SU-DHL-6 (cell line): ENCODE results near the gene DCC.

Source experiments
- H2AFZ ChIP-seq: fragments of 200-600 bp; sonication (generic); 2 replicates; pipeline ENCODE4 v1.6.1; 2014; ENCODE audit warnings: low read depth, mild to moderate bottlenecking, moderate library complexity, mixed read lengths, antibody characterized with exemption, low read length; ENCODE audit not compliant: severe bottlenecking
- H3F3A ChIP-seq: fragments of 200-600 bp; shearing (Covaris generic); 2 replicates; pipeline ENCODE4 v1.6.0; 2016; ENCODE audit warnings: antibody characterized with exemption, mild to moderate bottlenecking; ENCODE audit not compliant: insufficient read depth
- H3K27ac ChIP-seq: fragments of 200-600 bp; sonication (generic); 2 replicates; pipeline ENCODE4 v1.5.1; 2016; ENCODE audit warnings: low read depth, mild to moderate bottlenecking, low read length, moderate library complexity, mixed read lengths
- H3K27me3 ChIP-seq: fragments of 200-600 bp; sonication (generic), shearing (Covaris generic); 2 replicates; pipeline ENCODE4 v1.6.0; 2014; ENCODE audit warnings: mild to moderate bottlenecking, low read length
- H3K36me3 ChIP-seq: fragments of 200-600 bp; sonication (generic); 2 replicates; pipeline ENCODE4 v1.6.1; 2014; ENCODE audit warnings: mild to moderate bottlenecking, low read length, mixed read lengths
- H3K4me2 ChIP-seq: fragments of 300-600, 200-600 bp; shearing (Covaris generic), sonication (generic); 2 replicates; pipeline ENCODE4 v1.6.0; 2014; ENCODE audit warnings: low read length, low read depth, mild to moderate bottlenecking; ENCODE audit not compliant: poor library complexity, severe bottlenecking
- H3K4me3 ChIP-seq: fragments of 200-600 bp; sonication (generic); 2 replicates; pipeline ENCODE4 v1.5.1; 2014; ENCODE audit warnings: antibody characterized with exemption, low read length, mild to moderate bottlenecking, mixed read lengths; ENCODE audit not compliant: insufficient read depth, poor library complexity, severe bottlenecking
- H3K79me2 ChIP-seq: fragments of 200-600 bp; sonication (generic); 2 replicates; pipeline ENCODE4 v1.6.1; 2014; ENCODE audit warnings: mild to moderate bottlenecking, low read length, moderate library complexity; ENCODE audit not compliant: insufficient read depth
- H3K9ac ChIP-seq: fragments of 200-600 bp; sonication (generic); 2 replicates; pipeline ENCODE4 v1.7.0; 2014; ENCODE audit warnings: mild to moderate bottlenecking, low read length
- H3K9me2 ChIP-seq: fragments of 200-600 bp; sonication (generic); replicated peaks from 2 replicates; pipeline ENCODE4 v1.6.1; 2014; ENCODE audit warnings: low read length; ENCODE audit not compliant: insufficient read depth
- H3K9me3 ChIP-seq: fragments of 200-600 bp; sonication (generic); 2 replicates; pipeline ENCODE4 v1.6.1; 2014; ENCODE audit warnings: low read length, mixed read lengths; ENCODE audit not compliant: insufficient read depth
- H4K20me1 ChIP-seq: fragments of 200-600 bp; sonication (generic); 2 replicates; pipeline ENCODE4 v1.6.1; 2014; ENCODE audit warnings: low read depth, mild to moderate bottlenecking, antibody characterized with exemption, low read length, moderate library complexity, mixed read lengths
- CTCF ChIP-seq: fragments of 200-600 bp; sonication (generic); IDR thresholded peaks from one replicate; pipeline ENCODE4 v1.5.1; 2017; ENCODE audit warnings: antibody characterized with exemption, mild to moderate bottlenecking, low read length, moderate library complexity; ENCODE audit not compliant: insufficient read depth, poor library complexity, severe bottlenecking
- EZH2phosphoT487 ChIP-seq: fragments of 200-600 bp; sonication (generic), shearing (Covaris generic); conservative IDR thresholded peaks from 2 replicates; pipeline ENCODE4 v1.6.1; 2018; ENCODE audit warnings: mild to moderate bottlenecking, antibody characterized with exemption, low read length, moderate library complexity, mixed read lengths

Gene DCC

DNA sequence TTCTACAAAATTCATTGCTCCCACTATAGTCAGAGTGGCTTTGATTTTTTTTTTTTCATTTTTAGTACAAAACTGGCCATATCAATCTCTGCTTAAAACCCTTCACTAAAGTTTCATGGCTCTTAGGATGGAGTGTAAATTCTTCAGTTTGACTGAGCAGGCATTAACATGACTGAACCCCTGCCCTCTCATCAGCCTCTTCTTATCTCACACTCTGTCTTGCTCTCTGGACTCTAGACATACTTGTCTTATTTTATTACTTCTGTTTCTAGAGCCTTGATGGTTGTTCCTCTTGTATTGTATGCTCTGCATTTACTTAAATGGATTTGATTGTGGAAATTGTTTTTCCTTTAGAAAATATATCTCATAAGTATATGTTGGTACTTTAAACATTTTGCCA is 272.4 kb downstream of the DCC start:
- Histone ChIP-seq H3F3A (no peaks in the 10 kb centered on the region), H3K27ac (no peak overlapping the region), H3K4me3 (no peak overlapping the region), H2AFZ (no peak overlapping the region), H3K4me2 (no peak overlapping the region), H3K27me3 (no peaks in the 10 kb centered on the region), H3K9ac (no peak overlapping the region), H3K36me3 (no peaks in the 10 kb centered on the region), H3K9me2 (no peaks in the 10 kb centered on the region), H3K9me3 (no peaks in the 10 kb centered on the region), H3K79me2 (no peaks in the 10 kb centered on the region), H4K20me1 (no peaks in the 10 kb centered on the region)
- TF ChIP-seq CTCF (no peak), EZH2phosphoT487 (no peak)

GRCh38 chr18:52615321-52615720 is 275.3 kb downstream of the DCC start:
- TF ChIP-seq CTCF (no peak), EZH2phosphoT487 (no peak)
- Histone ChIP-seq H3K9me3 (no peaks in the 10 kb centered on the region), H3K4me2 (no peak overlapping the region), H3K27me3 (no peaks in the 10 kb centered on the region), H3K9me2 (no peaks in the 10 kb centered on the region), H3K36me3 (no peaks in the 10 kb centered on the region), H2AFZ (no peak overlapping the region), H3K27ac (no peak overlapping the region), H3K79me2 (no peaks in the 10 kb centered on the region), H3F3A (no peaks in the 10 kb centered on the region), H3K4me3 (no peak overlapping the region), H4K20me1 (no peaks in the 10 kb centered on the region), H3K9ac (no peak overlapping the region)

GRCh38 chr18:52615943-52616342 is 275.9 kb downstream of the DCC start:
- no peaks in the 10 kb centered on the region for H3K9me3 ChIP-seq
- H3K36me3 ChIP-seq, result no peaks in the 10 kb centered on the region
- H3F3A ChIP-seq, result no peaks in the 10 kb centered on the region
- no peak overlapping the region for H3K27ac ChIP-seq
- H3K27me3 ChIP-seq, result no peaks in the 10 kb centered on the region
- no peaks in the 10 kb centered on the region for H4K20me1 ChIP-seq
- no peak overlapping the region for H3K9ac ChIP-seq
- no peaks in the 10 kb centered on the region for H3K79me2 ChIP-seq
- no peaks in the 10 kb centered on the region for H3K9me2 ChIP-seq
- H3K4me3 ChIP-seq, result no peak overlapping the region
- H2AFZ ChIP-seq, result no peak overlapping the region
- no peak overlapping the region for H3K4me2 ChIP-seq
- TF ChIP-seq EZH2phosphoT487 (no peak), CTCF (no peak)

GRCh38 chr18:52617931-52618330 is 277.9 kb downstream of the DCC start:
- TF ChIP-seq CTCF (no peak), EZH2phosphoT487 (no peak)
- H3K9me3 ChIP-seq, result no peaks in the 10 kb centered on the region
- no peaks in the 10 kb centered on the region for H3K79me2 ChIP-seq

More at GRCh38 chr18:52617931-52618330, 277.9 kb downstream of the DCC start:
- Histone ChIP-seq H3K27ac (no peak overlapping the region), H4K20me1 (no peaks in the 10 kb centered on the region), H3K36me3 (no peaks in the 10 kb centered on the region), H3K9ac (no peak overlapping the region), H3K27me3 (no peaks in the 10 kb centered on the region), H2AFZ (no peak overlapping the region), H3F3A (no peaks in the 10 kb centered on the region), H3K9me2 (no peaks in the 10 kb centered on the region), H3K4me2 (no peak overlapping the region), H3K4me3 (no peak overlapping the region)
